GM19351 (cell line): Measurements from ENCODE around the gene PRR11.
"Not testable (repeated sequence)": the region's sequence is repeated elsewhere in the genome, so short reads cannot be mapped to it uniquely, and the experiment has no call there.

Experiments
- ATAC-seq: cut with Tn5 transposase; IDR thresholded peaks from one replicate; pipeline ENCODE4 v1.9.1; 2021; ENCODE audit warnings: mild to moderate bottlenecking, moderate library complexity; ENCODE audit not compliant: unreplicated experiment

Gene PRR11

GRCh38 chr17:59151591-59151990 lies 4.0 kb upstream of the PRR11 start:
- no peak for ATAC-seq

GRCh38 chr17:59152925-59153324 lies 2.6 kb upstream of the PRR11 start:
- no peak for ATAC-seq

GRCh38 chr17:59154292-59154720 lies 1.2 kb upstream of the PRR11 start:
- no peak for ATAC-seq

DNA sequence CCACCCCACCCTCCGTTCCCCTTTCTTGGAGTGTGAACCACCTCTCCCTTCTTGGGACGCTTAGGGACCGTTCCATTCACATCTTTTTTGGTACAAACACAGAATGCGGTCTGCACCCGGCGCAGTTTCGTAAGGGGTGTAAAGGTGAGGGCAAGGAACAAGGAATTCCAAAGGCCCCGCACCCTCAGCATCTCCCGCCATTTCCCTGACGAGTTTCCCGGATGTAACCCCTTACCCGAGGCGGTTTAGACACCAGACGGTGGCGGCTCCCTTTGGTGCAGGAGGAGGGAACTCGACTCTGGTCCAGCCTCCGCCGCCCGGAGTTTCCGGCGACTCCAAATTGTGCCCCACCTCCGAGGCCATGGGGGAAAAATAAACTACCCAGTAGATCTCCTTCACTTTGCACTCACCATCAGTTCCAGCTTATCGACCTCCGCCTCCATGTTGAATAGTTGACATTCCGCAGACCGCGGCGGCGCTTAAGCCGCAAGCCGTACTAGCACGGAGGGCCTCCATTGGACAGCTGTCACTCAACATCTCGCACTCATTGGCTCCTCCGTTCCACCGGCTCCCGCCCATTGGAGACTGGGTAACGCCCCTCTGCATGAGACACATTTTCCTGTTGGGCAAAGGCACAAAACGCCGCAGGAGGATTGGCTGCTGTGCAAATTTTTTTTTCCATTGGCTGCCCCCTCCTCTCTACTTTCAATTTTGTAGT lies 666 bp upstream of the PRR11 start, which contains the start of gene SKA2:
SKA2 (minus strand) TSS at position 466 of the 718 bp plus-strand sequence; CDS start at position 443, 23 bp downstream.
- peak; percentile 76 for ATAC-seq

DNA sequence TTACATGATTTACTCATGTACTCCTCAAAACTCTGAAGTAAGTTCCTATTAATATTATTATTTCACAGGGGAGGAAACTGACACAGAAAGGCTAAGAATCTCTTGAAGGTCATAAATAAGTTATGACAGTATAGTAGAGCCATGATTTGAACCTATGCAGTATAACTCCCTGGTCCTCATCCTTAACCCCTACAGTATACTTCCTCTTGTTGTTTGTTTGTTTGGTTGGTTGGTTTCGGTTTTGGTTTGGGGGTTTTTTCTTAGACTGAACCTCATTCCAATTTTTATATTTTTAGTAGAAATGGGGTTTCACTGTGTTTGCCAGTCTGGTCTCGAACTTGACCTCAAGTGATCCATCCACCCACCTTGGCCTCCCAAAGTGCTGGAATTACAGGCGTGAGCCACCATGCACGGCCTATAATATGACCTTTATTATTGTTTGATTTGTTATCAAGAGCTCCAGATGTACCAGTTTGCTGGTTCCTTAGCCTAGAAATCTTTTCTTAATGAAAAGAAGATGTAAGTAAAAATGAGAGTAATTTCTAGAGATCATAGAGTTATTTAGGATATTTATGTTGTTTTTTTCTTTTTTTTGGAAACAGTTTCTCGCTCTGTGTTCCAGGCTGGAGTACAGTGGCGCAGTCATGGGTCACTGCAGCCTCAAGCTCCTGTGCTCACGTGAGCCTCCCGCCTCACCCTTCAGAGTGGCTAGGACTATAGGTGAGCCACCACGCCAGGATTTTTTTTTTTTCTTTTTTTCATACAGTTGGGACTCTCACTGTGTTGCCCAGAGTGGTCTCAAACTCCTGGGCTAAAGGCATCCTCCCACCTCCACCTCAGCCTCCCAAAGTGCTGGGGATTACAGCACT lies 4.8 kb downstream of the PRR11 start:
- no peak for ATAC-seq

GRCh38 chr17:59161477-59161876 lies 5.9 kb downstream of the PRR11 start:
- no peak for ATAC-seq

GRCh38 chr17:59165933-59166342 lies 10.4 kb downstream of the PRR11 start:
- ATAC-seq = no peak

- ATAC-seq = no peak
Measured at GRCh38 chr17:59167571-59168001, 12.0 kb downstream of the PRR11 start.

DNA sequence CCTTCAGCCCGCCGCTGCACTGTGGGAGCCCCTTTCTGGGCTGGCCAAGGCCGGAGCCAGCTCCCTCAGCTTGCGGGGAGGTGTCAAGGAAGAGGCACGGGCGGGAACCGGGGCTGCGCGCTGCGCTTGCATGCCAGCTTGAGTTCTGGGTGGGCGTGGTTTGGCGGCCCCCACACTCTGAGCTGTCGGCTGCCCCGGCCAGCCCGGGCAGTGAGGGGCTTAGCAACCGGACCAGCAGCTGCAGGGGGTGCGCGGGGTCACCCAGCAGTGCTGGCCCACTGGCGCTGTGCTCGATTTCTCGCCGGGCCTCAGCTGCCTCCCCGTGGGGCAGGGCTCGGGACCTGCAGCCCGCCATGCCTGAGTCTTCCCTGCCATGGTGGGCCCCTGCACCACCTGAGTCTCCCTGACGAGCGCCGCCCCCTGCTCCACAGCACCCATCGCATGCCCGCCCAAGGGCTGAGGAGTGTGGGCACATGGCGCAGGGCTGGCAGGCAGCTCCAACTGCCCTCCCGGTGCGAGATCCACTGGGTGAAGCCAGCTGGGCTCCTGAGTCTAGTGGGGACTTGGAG lies 17.0 kb downstream of the PRR11 start:
- ATAC-seq = no peak

DNA sequence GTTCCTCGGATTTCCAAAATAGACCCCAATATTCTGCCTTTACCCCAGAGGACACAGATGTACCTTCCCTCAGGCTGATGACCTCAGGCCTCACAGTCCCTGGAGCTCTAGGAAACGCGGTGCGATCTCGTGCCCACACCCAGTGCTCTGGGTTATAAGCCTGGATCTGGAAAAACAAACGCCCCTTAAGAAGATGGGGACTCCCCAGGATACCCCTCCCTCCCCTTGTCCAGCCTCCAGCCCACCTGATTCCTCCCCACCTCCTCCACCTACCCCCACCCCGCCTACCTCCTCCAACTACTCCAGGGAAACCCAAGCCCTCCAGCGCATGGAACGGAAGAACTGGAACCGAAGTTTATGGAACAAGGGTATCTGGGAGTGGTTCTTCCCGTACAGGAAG lies 19.1 kb downstream of the PRR11 start:
- ATAC-seq = no peak

- ATAC-seq = no peak
Measured at GRCh38 chr17:59175076-59175475, 19.5 kb downstream of the PRR11 start.

DNA sequence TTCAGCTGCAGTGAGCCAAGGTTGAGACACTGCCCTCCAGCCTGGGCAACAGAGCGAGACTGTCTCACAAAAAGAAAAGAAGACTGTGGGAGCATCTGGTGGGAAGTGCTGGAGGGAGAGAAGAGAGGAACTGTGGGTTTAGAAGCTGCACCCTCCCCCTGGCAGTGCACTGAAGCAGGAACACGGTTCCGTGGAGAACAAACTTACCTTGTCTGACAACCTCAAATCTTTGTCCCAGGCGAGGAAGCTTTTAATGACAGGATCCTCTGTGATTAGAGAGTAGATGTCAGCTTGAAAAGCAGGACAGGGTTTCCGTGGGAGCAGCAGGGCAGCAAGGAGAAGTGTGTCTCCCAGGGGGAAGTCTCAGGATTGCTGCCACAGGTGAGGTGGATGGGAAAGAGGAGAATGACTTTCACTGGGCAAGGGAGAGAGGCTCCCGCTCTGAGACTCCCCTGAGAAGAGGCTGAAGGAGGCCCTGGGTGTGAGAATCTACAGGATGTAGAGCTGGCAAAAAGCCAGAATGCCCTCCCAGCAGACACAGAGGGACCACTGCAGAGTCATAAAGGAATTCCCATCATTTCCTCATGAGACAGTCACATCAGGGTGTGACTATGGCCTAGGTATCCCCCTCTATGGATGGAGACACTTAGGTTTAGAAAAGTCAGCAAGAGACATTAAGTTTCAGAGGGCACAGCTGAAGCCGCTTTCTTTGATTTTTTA lies 22.9 kb downstream of the PRR11 start:
- no peak for ATAC-seq

DNA sequence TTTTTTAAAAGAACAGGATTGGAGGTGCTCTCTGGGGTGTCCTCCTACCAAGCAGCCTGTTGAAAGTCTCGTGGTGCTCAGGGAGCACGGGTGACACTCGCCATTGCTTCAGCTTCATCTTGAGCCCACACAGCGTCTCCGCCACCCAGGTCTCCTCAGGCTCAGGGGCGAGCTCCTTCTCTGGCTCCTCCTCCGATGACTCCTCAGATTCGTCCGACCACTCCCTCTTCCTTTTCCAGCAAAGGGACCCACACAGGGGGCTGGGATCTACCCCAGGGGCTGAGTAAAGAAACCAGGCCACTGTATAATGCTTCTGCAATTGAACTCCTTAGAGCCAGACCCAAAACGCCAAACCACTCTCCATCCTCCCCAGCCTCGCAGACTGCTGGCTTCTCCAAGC lies 24.1 kb downstream of the PRR11 start:
- not testable (repeated sequence) for ATAC-seq

DNA sequence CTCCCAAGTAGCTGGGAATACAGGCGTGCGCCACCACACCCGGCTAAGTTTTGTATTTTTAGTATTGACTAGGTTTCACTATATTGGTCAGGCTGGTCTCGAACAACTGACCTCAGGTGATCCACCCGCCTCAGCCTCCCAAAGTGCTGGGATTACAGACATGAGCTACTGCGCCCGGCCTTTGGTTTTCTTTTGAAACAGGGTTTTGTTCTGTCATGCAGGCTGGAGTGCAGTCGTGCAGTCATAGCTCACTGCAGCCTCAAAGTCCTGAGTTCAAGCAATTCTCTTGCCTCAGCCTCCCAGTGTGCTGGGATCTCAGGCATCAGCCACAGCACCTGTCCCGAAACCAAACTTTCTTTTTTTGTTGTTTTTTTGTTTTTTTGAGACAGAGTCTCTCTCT lies 25.1 kb downstream of the PRR11 start:
- ATAC-seq = no peak

GRCh38 chr17:59181481-59181880 lies 25.9 kb downstream of the PRR11 start:
- ATAC-seq = no peak

DNA sequence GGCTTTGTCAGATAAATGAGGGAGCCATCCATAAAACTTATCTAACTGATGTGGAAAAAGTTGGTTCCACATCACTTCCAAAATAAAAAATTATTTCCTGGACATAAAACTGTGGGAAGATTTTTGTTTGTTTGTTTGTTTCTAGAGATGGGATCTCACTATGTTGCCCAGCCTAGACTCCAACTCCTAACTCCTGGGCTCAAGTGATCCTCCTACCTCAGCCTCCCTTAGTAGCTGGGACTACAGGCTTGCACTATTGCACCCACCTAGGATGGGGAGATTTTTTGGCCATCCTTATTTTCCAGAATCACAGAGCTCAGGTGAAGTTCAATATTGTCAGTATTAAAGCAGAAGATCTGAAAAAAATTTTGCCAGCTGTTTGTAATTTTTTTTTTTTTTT lies 30.5 kb downstream of the PRR11 start:
- ATAC-seq = no peak

- ATAC-seq = no peak
Measured at GRCh38 chr17:59186850-59187249, 31.3 kb downstream of the PRR11 start.

- no peak for ATAC-seq
Measured at GRCh38 chr17:59190806-59191205, 35.3 kb downstream of the PRR11 start.

DNA sequence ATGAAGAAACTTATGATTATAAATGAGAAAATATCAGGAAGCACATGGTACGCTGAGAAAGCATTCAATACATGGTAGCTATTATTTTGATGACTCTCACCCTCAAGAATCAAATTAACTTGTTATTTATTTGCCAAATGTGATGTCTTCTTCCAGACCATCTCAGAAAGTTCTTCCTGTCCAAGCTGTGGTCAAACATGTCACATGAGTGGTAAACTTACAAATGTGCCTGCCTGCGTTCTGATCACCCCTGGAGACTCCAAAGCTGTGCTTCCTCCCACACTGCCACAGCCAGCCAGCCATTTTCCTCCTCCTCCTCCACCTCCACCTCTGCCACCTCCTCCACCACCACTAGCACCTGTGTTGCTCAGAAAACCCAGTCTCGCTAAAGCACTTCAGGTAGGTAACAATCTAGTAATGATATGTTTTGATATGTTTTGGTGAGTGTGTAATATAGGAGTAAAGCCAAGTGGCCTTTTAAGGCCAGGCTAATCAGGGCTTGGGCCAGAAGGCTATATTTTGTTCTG lies 37.9 kb downstream of the PRR11 start:
- no peak for ATAC-seq

DNA sequence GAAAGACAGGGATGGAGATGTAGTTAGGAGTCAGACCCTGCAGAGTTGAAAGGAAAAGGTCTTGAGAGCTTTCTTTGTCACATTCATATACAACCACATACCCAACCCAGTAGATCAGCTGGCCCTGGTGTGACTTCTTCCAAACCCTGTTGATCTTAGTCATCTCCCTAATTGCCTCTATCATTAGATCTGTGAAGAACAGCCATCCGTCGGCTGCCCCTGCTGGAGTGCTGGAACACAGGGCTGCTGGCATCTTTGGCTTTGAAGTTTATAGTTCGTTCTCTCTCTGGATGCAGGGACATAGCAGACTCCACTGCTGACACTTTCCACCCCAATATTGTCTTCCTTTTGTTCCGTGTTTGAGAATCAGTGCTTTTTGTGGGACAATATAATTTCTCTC lies 43.9 kb downstream of the PRR11 start:
- ATAC-seq = no peak

DNA sequence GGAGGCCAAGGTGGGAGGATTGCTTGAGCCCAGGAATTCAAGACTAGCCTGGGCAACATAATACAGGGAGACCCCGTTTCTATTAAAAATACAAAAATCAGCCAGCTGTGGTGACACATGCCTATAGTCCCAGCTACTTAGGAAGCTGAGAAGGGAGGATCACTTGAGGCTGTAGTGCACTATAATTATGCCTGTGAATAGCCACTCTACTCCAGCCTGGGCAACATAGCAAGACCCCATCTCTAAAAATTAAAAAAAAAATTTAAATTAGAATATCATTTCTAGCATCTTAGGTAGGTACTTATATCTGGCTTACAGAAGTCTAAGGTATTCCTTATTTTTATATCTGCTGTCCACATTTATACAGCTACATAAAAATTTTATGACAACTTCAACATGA lies 46.8 kb downstream of the PRR11 start:
- no peak for ATAC-seq
